GM19238 (cell line): ENCODE measurements around the gene SCGB3A2.
"Not testable (repeated sequence)": the region's sequence is repeated elsewhere in the genome, so short reads cannot be mapped to it uniquely, and the experiment has no call there.

Experiments used
- DNase-seq: peaks from one replicate; pipeline ENCODE4 v3.0.0; 2011; ENCODE audit warnings: low spot score; ENCODE audit not compliant: insufficient read length

Gene SCGB3A2

GRCh38 chr5:147863454-147864158 lies 14.9 kb upstream of the SCGB3A2 start:
- no peak for DNase-seq

GRCh38 chr5:147869112-147869511 lies 9.4 kb upstream of the SCGB3A2 start:
- no peak for DNase-seq

GRCh38 chr5:147869892-147870291 lies 8.6 kb upstream of the SCGB3A2 start:
- not testable (repeated sequence) for DNase-seq

- not testable (repeated sequence) for DNase-seq
Observed at GRCh38 chr5:147871980-147872549, 6.4 kb upstream of the SCGB3A2 start.

GRCh38 chr5:147872744-147873435 lies 5.6 kb upstream of the SCGB3A2 start:
- DNase-seq: not testable (repeated sequence)

GRCh38 chr5:147874118-147874875 lies 4.2 kb upstream of the SCGB3A2 start:
- not testable (repeated sequence) for DNase-seq

GRCh38 chr5:147874910-147875367 lies 3.6 kb upstream of the SCGB3A2 start:
- no peak for DNase-seq

- DNase-seq: no peak
Observed at GRCh38 chr5:147876141-147876540, 2.4 kb upstream of the SCGB3A2 start.

GRCh38 chr5:147876626-147877025 lies 1.9 kb upstream of the SCGB3A2 start:
- DNase-seq: no peak

GRCh38 chr5:147879784-147880183 lies 1.3 kb downstream of the SCGB3A2 start:
- no peak for DNase-seq

- no peak for DNase-seq
Observed at GRCh38 chr5:147880487-147880886, 2.0 kb downstream of the SCGB3A2 start.

GRCh38 chr5:147882586-147883313 lies 4.2 kb downstream of the SCGB3A2 start:
- no peak for DNase-seq

GRCh38 chr5:147887026-147887627 lies 8.6 kb downstream of the SCGB3A2 start:
- no peak for DNase-seq

GRCh38 chr5:147887930-147888329 lies 9.4 kb downstream of the SCGB3A2 start:
- no peak for DNase-seq

GRCh38 chr5:147892696-147893296 lies 14.3 kb downstream of the SCGB3A2 start:
- no peak for DNase-seq

- DNase-seq: no peak
Observed at GRCh38 chr5:147893820-147894219, 15.3 kb downstream of the SCGB3A2 start.

GRCh38 chr5:147895864-147896263 lies 17.4 kb downstream of the SCGB3A2 start:
- DNase-seq: no peak

- no peak for DNase-seq
Observed at GRCh38 chr5:147898875-147899401, 20.4 kb downstream of the SCGB3A2 start.

GRCh38 chr5:147901599-147902039 lies 23.1 kb downstream of the SCGB3A2 start:
- no peak for DNase-seq

GRCh38 chr5:147902609-147903115 lies 24.2 kb downstream of the SCGB3A2 start:
- no peak for DNase-seq
